ELR (cell line): Measurements from ENCODE around the gene ATXN7.

Experiments
- DNase-seq: peaks from one replicate; pipeline ENCODE4 v3.0.0-alpha.2; 2015; ENCODE audit warnings: low read depth

ATXN7 gene

GRCh38 chr3:63863150-63864007, at the start of gene ATXN7, which contains the start of gene THOC7:
Gene ATXN7, plus strand, starts transcription at chr3:63863867. Its CDS starts 48,732 bp downstream, at chr3:63912599.
Gene THOC7, minus strand, starts transcription at chr3:63863805. Its CDS starts 15 bp downstream, at chr3:63863790.
- DNase-seq: peak; percentile 71

DNA sequence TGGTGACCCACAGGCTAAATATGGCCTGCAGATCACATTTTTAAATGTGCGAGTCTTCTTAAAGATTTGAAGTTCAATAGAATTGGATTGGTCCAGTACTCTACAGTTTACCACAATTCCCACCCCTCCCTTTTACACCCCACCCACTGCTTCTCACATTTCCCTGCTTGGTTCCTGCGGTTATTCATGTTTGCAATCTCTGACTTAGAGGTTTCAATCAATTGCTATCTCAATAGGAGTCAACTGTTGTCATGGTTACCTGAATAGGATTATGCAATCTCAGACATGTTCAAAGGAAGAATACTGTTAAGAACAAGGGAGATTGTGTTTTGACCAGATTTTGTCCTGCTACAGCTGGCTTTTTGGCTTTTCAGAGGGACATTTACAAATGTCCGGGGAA, 49.4 kb upstream of the ATXN7 start:
- DNase-seq: peak; percentile 9

- DNase-seq: no peak
Measured at GRCh38 chr3:63817225-63817624, 46.4 kb upstream of the ATXN7 start.

DNA sequence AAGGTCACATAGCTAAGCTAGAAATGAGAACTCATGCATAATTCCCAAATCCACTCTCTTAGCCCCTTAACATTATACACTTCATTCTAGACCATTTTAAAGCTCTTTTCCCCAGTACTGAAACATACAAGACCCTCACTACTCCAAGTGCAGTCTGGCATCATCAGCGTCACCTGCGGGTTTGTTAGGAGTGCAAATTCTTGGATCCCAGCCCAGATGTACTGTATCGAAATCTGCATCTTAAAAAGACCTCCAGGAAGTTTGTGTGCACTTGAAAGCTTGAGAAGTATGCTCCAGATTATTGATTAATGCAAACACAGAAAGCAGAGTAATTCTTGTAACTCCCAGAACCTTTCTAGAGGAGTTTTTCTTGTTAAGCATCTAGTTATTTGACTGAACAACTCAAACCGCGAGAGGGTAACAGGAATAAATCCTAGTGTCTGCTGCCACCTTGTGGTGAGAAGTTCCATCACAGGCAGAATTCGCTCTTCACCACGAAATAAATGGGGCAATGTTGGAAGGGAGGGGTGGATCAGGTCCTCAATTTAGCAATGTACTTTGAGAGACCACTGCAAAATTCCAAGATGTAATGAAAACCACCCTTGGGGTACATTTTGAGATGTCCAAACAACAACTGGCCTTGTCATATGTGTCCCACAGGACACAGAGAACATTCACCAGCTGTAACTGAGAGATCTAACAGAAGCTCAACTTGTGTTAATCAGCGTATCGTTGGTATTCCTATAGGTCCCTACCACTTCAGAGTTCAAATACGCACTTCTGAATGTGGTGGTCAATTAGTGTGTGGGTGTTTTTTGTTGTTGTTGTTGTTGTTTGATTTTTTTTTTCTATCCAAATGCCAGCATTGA, 45.2 kb upstream of the ATXN7 start:
- DNase-seq: peak; percentile 67

DNA sequence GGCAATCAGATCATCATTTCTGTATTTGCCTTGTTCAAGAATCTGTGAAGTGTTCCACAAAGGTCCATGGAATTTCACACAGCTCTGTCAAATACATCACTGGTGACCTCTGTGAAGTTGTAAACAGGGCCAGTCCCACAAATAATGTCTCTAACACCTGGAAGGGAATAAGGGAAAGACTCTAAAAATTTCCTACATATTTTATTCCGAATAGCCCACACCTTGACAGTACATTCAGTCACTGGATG, 44.6 kb upstream of the ATXN7 start, which contains the start of gene C3orf49:
Gene C3orf49, plus strand, starts transcription at position 149 of the 248 bp plus-strand sequence. CDS start 173 bp downstream, outside the sequence.
- no peak for DNase-seq

GRCh38 chr3:63824309-63824708, 39.4 kb upstream of the ATXN7 start:
- DNase-seq: peak; percentile 73

GRCh38 chr3:63830526-63830925, 33.1 kb upstream of the ATXN7 start:
- no peak for DNase-seq

DNA sequence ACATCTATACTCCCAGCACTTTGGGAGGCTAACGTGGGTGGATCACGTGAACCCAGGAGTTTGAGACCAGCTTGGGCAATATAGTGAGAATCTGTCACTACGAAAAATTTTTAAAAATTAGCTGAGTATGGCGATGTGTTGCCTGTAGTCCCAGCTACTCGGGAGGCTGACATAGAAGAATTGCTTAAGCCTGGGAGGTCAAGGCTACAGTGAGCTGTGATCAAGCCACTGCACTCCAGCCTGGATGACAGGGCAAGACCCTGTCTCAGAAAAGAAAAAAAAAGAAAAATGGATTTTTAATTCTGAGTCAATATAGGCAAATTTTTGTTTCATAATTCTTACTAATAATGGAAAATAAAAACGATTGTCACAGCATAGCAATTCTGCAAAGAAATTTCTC, 31.3 kb upstream of the ATXN7 start:
- DNase-seq: no peak

GRCh38 chr3:63841704-63842103, 22.0 kb upstream of the ATXN7 start:
- no peak for DNase-seq

- no peak for DNase-seq
Measured at GRCh38 chr3:63842127-63842526, 21.5 kb upstream of the ATXN7 start.

GRCh38 chr3:63845215-63845614, 18.5 kb upstream of the ATXN7 start:
- no peak for DNase-seq

GRCh38 chr3:63847718-63848450, 15.8 kb upstream of the ATXN7 start:
- no peak for DNase-seq

GRCh38 chr3:63849175-63849574, 14.5 kb upstream of the ATXN7 start:
- DNase-seq: no peak

DNA sequence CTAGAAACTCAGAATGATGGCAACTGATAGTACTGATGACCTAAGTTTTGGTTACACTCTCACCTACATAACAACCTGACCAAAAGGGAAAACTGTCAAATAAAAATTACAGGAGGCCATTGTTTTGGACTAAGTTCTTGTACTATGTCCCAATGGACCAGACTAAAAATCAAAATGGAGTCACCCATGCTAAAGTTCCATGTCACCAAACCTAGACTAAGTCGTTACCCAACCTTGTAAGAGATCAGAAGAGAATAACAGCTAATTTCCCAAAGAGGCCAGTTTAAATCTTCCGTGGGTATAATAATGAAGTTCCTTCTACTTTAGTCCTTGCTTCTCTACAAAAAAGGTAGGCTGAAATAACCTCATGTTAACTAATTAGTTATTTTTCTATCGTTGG, 12.4 kb upstream of the ATXN7 start:
- no peak for DNase-seq

DNA sequence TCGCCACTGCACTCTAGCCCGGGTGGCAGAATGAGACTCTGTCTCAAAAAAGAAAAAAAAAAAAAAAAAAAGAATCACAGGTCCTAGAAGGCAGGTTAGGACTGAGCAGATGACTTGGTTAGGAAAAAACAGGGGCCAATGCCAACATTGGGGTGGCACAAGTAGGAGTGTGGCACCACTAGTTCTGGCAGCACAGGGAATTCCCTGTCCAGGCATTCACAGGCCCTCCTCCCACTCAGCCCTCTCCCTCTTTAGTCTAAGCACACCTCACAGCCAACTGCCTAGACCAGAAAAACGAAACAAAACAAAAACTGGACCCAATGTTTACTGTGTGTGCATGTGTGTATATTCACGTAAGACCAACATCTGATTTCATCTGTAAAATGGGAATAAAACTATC, 10.6 kb upstream of the ATXN7 start:
- DNase-seq: no peak

- DNase-seq: no peak
Measured at GRCh38 chr3:63855333-63855940, 8.2 kb upstream of the ATXN7 start.

DNA sequence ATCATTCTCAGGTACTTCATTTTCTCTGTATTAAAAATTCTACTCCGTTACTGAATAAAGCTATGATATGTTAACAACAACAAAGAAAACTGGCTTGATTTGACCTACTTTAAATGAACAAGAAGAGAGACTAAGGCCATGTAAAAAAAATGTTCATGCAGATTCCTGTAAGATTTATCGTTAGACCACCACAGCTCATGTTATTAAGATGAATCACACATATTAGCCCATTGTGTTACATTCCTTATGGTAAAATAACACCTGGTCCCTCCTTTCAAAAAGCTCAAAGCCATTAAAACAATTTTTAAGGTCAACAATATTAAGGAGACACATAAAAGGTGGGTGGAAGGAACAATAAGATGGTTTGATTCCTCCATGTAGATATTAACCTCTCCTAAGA, 6.4 kb upstream of the ATXN7 start:
- DNase-seq: peak; percentile 26

- no peak for DNase-seq
Measured at GRCh38 chr3:63860776-63861175, 2.9 kb upstream of the ATXN7 start.

GRCh38 chr3:63861306-63861705, 2.4 kb upstream of the ATXN7 start:
- DNase-seq: no peak

- DNase-seq: no peak
Measured at GRCh38 chr3:63862804-63863149, 890 bp upstream of the ATXN7 start.

- DNase-seq: peak; percentile 42
Measured at GRCh38 chr3:63864008-63864964, 619 bp downstream of the ATXN7 start.
